ENCODE results near the gene DNAJC5G.

- TF ChIP-seq POLR2A (IDR thresholded peaks at IDR 0.05), result no peak
- TF ChIP-seq CTCF (IDR thresholded peaks at IDR 0.05), result no peak
Measured at GRCh38 chr2:27225526-27225925, 49.7 kb upstream of the DNAJC5G start.
